H1 (cell line): ENCODE data around the gene SAMD14. TPM values are rescaled to one million over a fixed set of nuclear protein-coding genes. Genes with fewer than 3 reads are reported as not detected.

Experiments
- CTCF ChIA-PET: fragments of 300-600 bp; sonication (Branson Sonifier 250); formaldehyde crosslinking; loops from one replicate; lab custom pipeline; 2021; ENCODE audit not compliant: partially characterized antibody; lab: Charles Lee
- POLR2A ChIA-PET: fragments of 300-600 bp; sonication (Branson Sonifier 250); formaldehyde crosslinking; loops from one replicate; lab custom pipeline; 2021; ENCODE audit warnings: inconsistent platforms; ENCODE audit not compliant: partially characterized antibody; lab: Charles Lee
- DNase-seq, 2 experiments: peaks; one replicate each; pipeline versions ENCODE4 v3.0.0 to v3.0.0-alpha.2; 2010 to 2022; ENCODE audit warnings: low spot score in 2 of 2, low read depth in 1 of 2, mixed read lengths in 1 of 2
- FAIRE-seq: peaks from 2 replicates; lab custom pipeline; 2011; peaks lifted over from hg19 to GRCh38; lab: Jason Lieb, UNC
- H2AFZ ChIP-seq: 2 replicates; pipeline ENCODE4 v1.8.1; 2012; ENCODE audit warnings: low read length, inconsistent platforms
- H2AK5ac ChIP-seq: 2 replicates; pipeline ENCODE4 v1.6.1; 2013; ENCODE audit warnings: low read depth, low read length
- H2BK120ac ChIP-seq: replicated peaks from 2 replicates; pipeline ENCODE3; 2013; ENCODE audit warnings: low read depth, low read length, inconsistent platforms
- H2BK12ac ChIP-seq: 2 replicates; pipeline ENCODE4 v1.6.1; 2013; ENCODE audit warnings: low read depth, low read length
- H2BK15ac ChIP-seq: 2 replicates; pipeline ENCODE4 v1.6.1; 2013; ENCODE audit warnings: low read length
- H2BK20ac ChIP-seq: 2 replicates; pipeline ENCODE4 v1.6.1; 2013; ENCODE audit warnings: low read length
- H2BK5ac ChIP-seq: 2 replicates; pipeline ENCODE4 v1.6.1; 2013; ENCODE audit warnings: low read depth, low read length
- H3K14ac ChIP-seq: 2 replicates; pipeline ENCODE4 v1.6.1; 2013; ENCODE audit warnings: inconsistent platforms; ENCODE audit not compliant: insufficient read length
- H3K18ac ChIP-seq: 2 replicates; pipeline ENCODE4 v1.6.1; 2013; ENCODE audit warnings: low read length; ENCODE audit errors: extremely low read depth
- H3K23ac ChIP-seq: 2 replicates; pipeline ENCODE4 v1.6.1; 2013; ENCODE audit warnings: inconsistent platforms; ENCODE audit not compliant: insufficient read length
- H3K23me2 ChIP-seq: 2 replicates; pipeline ENCODE4 v1.6.1; 2013; ENCODE audit warnings: low read depth, low read length
- H3K27ac ChIP-seq: 2 replicates; pipeline ENCODE4 v1.6.1; 2011; ENCODE audit warnings: low read depth, low read length, inconsistent platforms
- H3K27me3 ChIP-seq, 4 experiments: replicated peaks in 1 of 4; 1 replicate in 1 of 4; 2 replicates in 3 of 4; pipeline versions ENCODE4 v1.6.1 to v1.8.1; 2011 to 2013; ENCODE audit warnings: low read length in 3 of 4, mild to moderate bottlenecking in 3 of 4, inconsistent platforms in 2 of 4, mixed read lengths in 2 of 4, moderate library complexity in 1 of 4; ENCODE audit not compliant: control insufficient read depth in 3 of 4, insufficient read depth in 3 of 4; ENCODE audit errors: extremely low read depth in 1 of 4
- H3K36me3 ChIP-seq, 4 experiments: 2 replicates each; pipeline versions ENCODE4 v1.6.1 to v1.8.1; 2011 to 2013; ENCODE audit warnings: mild to moderate bottlenecking in 4 of 4, low read length in 3 of 4, moderate library complexity in 2 of 4, control low read depth in 1 of 4, inconsistent platforms in 1 of 4; ENCODE audit not compliant: insufficient read depth in 4 of 4, control insufficient read depth in 2 of 4
- H3K4ac ChIP-seq: replicated peaks from 2 replicates; pipeline ENCODE3; 2013; ENCODE audit warnings: low read length, low read depth, mixed read lengths, inconsistent platforms; ENCODE audit not compliant: insufficient read length
- H3K4me1 ChIP-seq, 4 experiments: replicated peaks in 1 of 4; 1 replicate in 1 of 4; 2 replicates in 3 of 4; pipeline versions ENCODE4 v1.6.1 to v1.8.1; 2011 to 2013; ENCODE audit warnings: low read length in 3 of 4, inconsistent platforms in 2 of 4, mixed read lengths in 1 of 4; ENCODE audit not compliant: insufficient read depth in 4 of 4, control insufficient read depth in 3 of 4
- H3K4me2 ChIP-seq, 2 experiments: 2 replicates each; pipeline versions ENCODE4 v1.6.1 to v1.8.1; 2011 to 2013; ENCODE audit warnings: low read depth in 2 of 2, low read length in 2 of 2, control low read depth in 1 of 2, inconsistent platforms in 1 of 2, mild to moderate bottlenecking in 1 of 2; ENCODE audit not compliant: insufficient read depth in 1 of 2
- H3K4me3 ChIP-seq, 4 experiments: fragments of 200-600, 300-600 bp in 1 of 4; sonication (generic), shearing (Covaris generic), sonication (Bioruptor Twin) in 1 of 4; 2 replicates each; pipeline versions ENCODE4 v1.5.1 to v1.8.1; 2011 to 2016; ENCODE audit warnings: low read length in 4 of 4, low read depth in 3 of 4, control low read depth in 2 of 4, inconsistent platforms in 2 of 4, mild to moderate bottlenecking in 2 of 4, mixed read lengths in 1 of 4, moderate library complexity in 1 of 4; ENCODE audit not compliant: insufficient read depth in 2 of 4; ENCODE audit errors: extremely low read depth in 1 of 4
- H3K56ac ChIP-seq: replicated peaks from 2 replicates; pipeline ENCODE3; 2013; ENCODE audit warnings: low read depth, mild to moderate bottlenecking, mixed read lengths, low read length, inconsistent platforms; ENCODE audit not compliant: insufficient read length
- H3K79me1 ChIP-seq: 2 replicates; pipeline ENCODE4 v1.6.1; 2013; ENCODE audit warnings: low read depth, low read length, control low read depth
- H3K79me2 ChIP-seq, 2 experiments: 2 replicates each; pipeline versions ENCODE4 v1.6.1 to v1.8.1; 2012 to 2013; ENCODE audit warnings: low read length in 2 of 2, mild to moderate bottlenecking in 2 of 2, inconsistent platforms in 1 of 2; ENCODE audit not compliant: insufficient read depth in 2 of 2, control insufficient read depth in 1 of 2
- H3K9ac ChIP-seq, 4 experiments: replicated peaks in 1 of 4; 1 replicate in 1 of 4; 2 replicates in 3 of 4; pipeline versions ENCODE4 v1.6.1 to v1.8.1; 2011 to 2013; ENCODE audit warnings: low read depth in 3 of 4, low read length in 3 of 4, control low read depth in 2 of 4, mild to moderate bottlenecking in 2 of 4, moderate library complexity in 2 of 4, inconsistent platforms in 1 of 4; ENCODE audit errors: extremely low read depth in 1 of 4
- H3K9me3 ChIP-seq, 2 experiments: 2 replicates each; pipeline versions ENCODE4 v1.6.1 to v1.8.1; 2012 to 2013; ENCODE audit warnings: mild to moderate bottlenecking in 2 of 2, moderate library complexity in 2 of 2, control low read depth in 1 of 2, inconsistent platforms in 1 of 2, low read depth in 1 of 2, low read length in 1 of 2, mixed read lengths in 1 of 2; ENCODE audit not compliant: insufficient read depth in 2 of 2
- H4K20me1 ChIP-seq, 2 experiments: replicated peaks in 1 of 2; 2 replicates each; pipeline versions ENCODE3 to v1.8.1; 2011 to 2013; ENCODE audit warnings: inconsistent platforms in 2 of 2, low read length in 2 of 2, mild to moderate bottlenecking in 1 of 2; ENCODE audit not compliant: insufficient read depth in 2 of 2, control insufficient read depth in 1 of 2
- H4K5ac ChIP-seq: 2 replicates; pipeline ENCODE4 v1.6.1; 2013; ENCODE audit warnings: low read length, low read depth, mixed read lengths, inconsistent platforms; ENCODE audit not compliant: insufficient read length
- H4K8ac ChIP-seq: 2 replicates; pipeline ENCODE4 v1.8.0; 2013; ENCODE audit warnings: mild to moderate bottlenecking, moderate library complexity, low read length, inconsistent platforms; ENCODE audit not compliant: insufficient read depth; ENCODE audit errors: extremely low read depth
- H4K91ac ChIP-seq: replicated peaks from 2 replicates; pipeline ENCODE3; 2013; ENCODE audit warnings: low read length, mixed read lengths, inconsistent platforms; ENCODE audit not compliant: insufficient read length
- CBX5 ChIP-seq: fragments of 300-800, 300-1000 bp; sonication (generic); IDR thresholded peaks from 2 replicates; pipeline ENCODE4 v1.7.1; 2016; ENCODE audit warnings: antibody characterized with exemption, low read length, low read depth
- HDAC6 ChIP-seq: IDR thresholded peaks from one replicate; pipeline ENCODE4 v1.7.1; 2012; ENCODE audit warnings: low read depth, mild to moderate bottlenecking, inconsistent platforms, low read length, moderate library complexity
- POLR2A ChIP-seq, 2 experiments: IDR thresholded peaks; 1 replicate in 1 of 2; 2 replicates in 1 of 2; pipeline ENCODE4 v1.6.1; 2011; ENCODE audit warnings: low read depth in 2 of 2, low read length in 2 of 2, mild to moderate bottlenecking in 2 of 2; ENCODE audit errors: control extremely low read depth in 1 of 2
- SIRT6 ChIP-seq: IDR thresholded peaks from one replicate; pipeline ENCODE4 v1.7.1; 2012; ENCODE audit warnings: low read length, inconsistent platforms
- SP1 ChIP-seq: IDR thresholded peaks from 2 replicates; pipeline ENCODE4 v1.6.1; 2011; ENCODE audit warnings: low read depth, low read length
- SP2 ChIP-seq: IDR thresholded peaks from 2 replicates; pipeline ENCODE4 v1.6.1; 2012; ENCODE audit warnings: mild to moderate bottlenecking, low read length, inconsistent platforms
- SUZ12 ChIP-seq: fragments of 200-600 bp; sonication (generic); IDR thresholded peaks from 2 replicates; pipeline ENCODE4 v1.6.1; 2012; ENCODE audit warnings: mild to moderate bottlenecking, inconsistent platforms, low read length, moderate library complexity, mixed read lengths
- TAF1 ChIP-seq: IDR thresholded peaks from 2 replicates; pipeline ENCODE4 v1.6.1; 2011; ENCODE audit warnings: mild to moderate bottlenecking, low read depth, low read length
- TAF7 ChIP-seq: optimal IDR thresholded peaks from 2 replicates; pipeline ENCODE3; 2011; ENCODE audit warnings: low read depth, mild to moderate bottlenecking, inconsistent platforms, low read length, moderate library complexity, borderline replicate concordance
- ZNF274 ChIP-seq: IDR thresholded peaks from 2 replicates; pipeline ENCODE4 v1.7.0; 2012; ENCODE audit warnings: low read length, borderline replicate concordance; ENCODE audit errors: extremely low read depth
- WGBS, 2 experiments: shearing (Covaris generic) in 1 of 2; methylation state at CpG; one replicate each; pipeline versions ENCODE4 v1.1.6 to v1.1.7; 2013 to 2015; ENCODE audit warnings: low lambda C conversion rate in 2 of 2, mixed read lengths in 2 of 2, inconsistent platforms in 1 of 2, low coverage in 1 of 2, missing lambda C conversion rate in 1 of 2; ENCODE audit not compliant: insufficient replicate concordance in 2 of 2, insufficient coverage in 1 of 2, insufficient read length in 1 of 2; ENCODE audit errors: extremely low coverage in 1 of 2, missing lambda C conversion rate in 1 of 2; 5-methylcytosine and 5-hydroxymethylcytosine counted together
- polyA plus RNA-seq, 7 experiments: library from polyadenylated mRNA; depleted of rRNA in 3 of 7; stranded (reverse) in 5 of 7; unstranded in 2 of 7; fragments of >200 nt in 5 of 7; fragments of 200-250 nt in 2 of 7; gene quantifications; 1 replicate in 5 of 7; 2 replicates in 1 of 7; 4 replicates in 1 of 7; pipeline versions ENCODE4 v1.2.1 to v1.2.3, GENCODE V29; 2011 to 2013; ENCODE audit warnings: missing spikeins in 2 of 7, mixed read lengths in 2 of 7
- total RNA-seq: library from RNA; stranded (reverse); fragmentation: NEBNext Ultra II Directional; extraction: Animal tissue kit (Norgen Biotek cat#: 25700); gene quantifications from 2 replicates; pipeline ENCODE4 v1.2.1, GENCODE V29; 2021
- TF ChIP-seq, protein P1 (sequence below): IDR thresholded peaks from 2 replicates; pipeline ENCODE4 v1.6.1; 2012; ENCODE audit warnings: inconsistent platforms

The SAMD14 gene
- total and polyA plus RNA-seq, 2 of the 8 experiments (the other 6 are each of a cell fraction or from before 2014, with no cell fraction given) = 5.7 to 5.8 TPM

DNA sequence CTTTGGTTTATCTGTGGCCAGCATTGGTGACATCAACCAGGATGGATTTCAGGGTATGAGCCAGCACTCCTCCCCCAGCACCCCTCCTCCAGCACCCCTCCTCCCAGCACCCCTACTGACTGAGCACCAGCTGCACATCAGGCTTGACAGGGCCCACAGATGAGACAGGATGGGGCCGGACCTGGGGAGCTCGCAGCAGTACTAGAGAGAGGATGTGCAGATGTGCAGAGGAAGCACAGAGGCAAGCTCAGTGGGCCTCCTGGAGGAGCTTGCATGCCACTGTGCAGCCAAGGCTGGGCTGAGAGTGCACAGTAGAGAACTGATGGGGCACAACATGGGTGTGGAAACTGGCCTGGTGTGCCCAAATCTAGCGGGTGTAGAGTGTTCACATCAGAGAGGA is 57.8 kb downstream of the SAMD14 start:
- Histone ChIP-seq H3K27ac (no peak overlapping the region), H3K23me2 (no peaks in the 10 kb centered on the region), H2AK5ac (no peak overlapping the region), H4K8ac (no peak overlapping the region), H2BK20ac (no peak overlapping the region), H2AFZ (no peak overlapping the region), H2BK5ac (no peak overlapping the region)
- TF ChIP-seq POLR2A (IDR thresholded peaks at IDR 0.05; ENCODE audit: control extremely low read depth in 1 of 2, low read depth in 2 of 2, low read length in 2 of 2) (no peak), SP1 (no peak), SUZ12 (no peak), TAF1 (no peak), SIRT6 (no peak), HDAC6 (no peak), ZNF274 (no peak), TAF7 (no peak), CBX5 (no peak), SP2 (no peak)
- TF ChIP-seq, protein P1, sequence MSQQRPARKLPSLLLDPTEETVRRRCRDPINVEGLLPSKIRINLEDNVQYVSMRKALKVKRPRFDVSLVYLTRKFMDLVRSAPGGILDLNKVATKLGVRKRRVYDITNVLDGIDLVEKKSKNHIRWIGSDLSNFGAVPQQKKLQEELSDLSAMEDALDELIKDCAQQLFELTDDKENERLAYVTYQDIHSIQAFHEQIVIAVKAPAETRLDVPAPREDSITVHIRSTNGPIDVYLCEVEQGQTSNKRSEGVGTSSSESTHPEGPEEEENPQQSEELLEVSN = no peak
- TF ChIP-seq, all 59 proteins: peak for 0
- POLR2A ChIA-PET = no interaction called here
- H3K4me3 ChIP-seq = no peak overlapping the region
- no peak overlapping the region for H3K4ac ChIP-seq
- no peak overlapping the region for H3K4me2 ChIP-seq
- DNase-seq (no peak), FAIRE-seq (no peak)
- CTCF ChIA-PET = interaction anchor here (8.8 kb wide), 1 partner anchor 14 kb away, joined by 169 read pairs; the partner anchor contains the start of gene ITGA3
- no peaks in the 10 kb centered on the region; a peak in 2 of 7 replicates for H3K27me3 ChIP-seq
- H2BK15ac ChIP-seq = no peak overlapping the region
- 94% methylated on average over 3 of the region's 3 CpGs; no CpG with 5 or more reads in 1 of the 2 experiments for WGBS, 2 experiments
- H3K36me3 ChIP-seq = peaks cover 0 to 5% (median 2%) of the 10 kb centered on the region in 4 experiments; a peak in 3 of 8 replicates
- no peak overlapping the region for H3K9ac ChIP-seq
- H4K91ac ChIP-seq = no peak overlapping the region
- H2BK12ac ChIP-seq = no peak overlapping the region
- no peak overlapping the region for H3K14ac ChIP-seq
- peaks cover 0 to 3% of the 10 kb centered on the region in 2 experiments; a peak in 1 of 4 replicates for H3K9me3 ChIP-seq
- H3K79me1 ChIP-seq = no peaks in the 10 kb centered on the region
- no peak overlapping the region for H3K23ac ChIP-seq
- no peak overlapping the region for H3K18ac ChIP-seq
- no peak overlapping the region for H2BK120ac ChIP-seq
- peaks cover 0 to 2% of the 10 kb centered on the region in 2 experiments for H4K20me1 ChIP-seq
- peaks cover 0 to 3% (median 2%) of the 10 kb centered on the region in 4 experiments; a peak in 3 of 7 replicates for H3K4me1 ChIP-seq
- H4K5ac ChIP-seq = no peak overlapping the region
- H3K79me2 ChIP-seq = no peaks in the 10 kb centered on the region
- H3K56ac ChIP-seq = no peak overlapping the region
